ENCODE measurements around the gene IFITM10. TPM values are rescaled to one million over a fixed set of nuclear protein-coding genes. Genes with fewer than 3 reads are reported as not detected.

The IFITM10 gene
- total RNA-seq, 1 donor, result 0.43 TPM

GRCh38 chr11:1750840-1751530 lies 590 bp upstream of the IFITM10 start:
- no peak for DNase-seq (ENCODE audit: low read depth)

GRCh38 chr11:1749395-1750351 lies 722 bp downstream of the IFITM10 start:
- DNase-seq (ENCODE audit: low read depth), result peak; percentile 55
- no peak for TF ChIP-seq CTCF (IDR thresholded peaks at IDR 0.05; ENCODE audit: insufficient read depth, low read depth, low read length)
- no peak overlapping the region for H3K4me3 ChIP-seq (ENCODE audit: low read depth, low read length)

More at GRCh38 chr11:1750840-1751530, 590 bp upstream of the IFITM10 start:
- TF ChIP-seq CTCF (IDR thresholded peaks at IDR 0.05; ENCODE audit: insufficient read depth, low read depth, low read length), result no peak
- H3K4me3 ChIP-seq (ENCODE audit: low read depth, low read length), result no peak overlapping the region

- TF ChIP-seq CTCF (IDR thresholded peaks at IDR 0.05; ENCODE audit: insufficient read depth, low read depth, low read length), result no peak
- H3K4me3 ChIP-seq (ENCODE audit: low read depth, low read length), result no peak overlapping the region
- DNase-seq (ENCODE audit: low read depth), result no peak
Observed at GRCh38 chr11:1748636-1749394, 1.6 kb downstream of the IFITM10 start.

- TF ChIP-seq CTCF (IDR thresholded peaks at IDR 0.05; ENCODE audit: insufficient read depth, low read depth, low read length), result no peak
- no peak for DNase-seq (ENCODE audit: low read depth)
- H3K4me3 ChIP-seq (ENCODE audit: low read depth, low read length), result no peak overlapping the region
Observed at GRCh38 chr11:1747753-1748635, 2.4 kb downstream of the IFITM10 start.

GRCh38 chr11:1746956-1747752 lies 3.2 kb downstream of the IFITM10 start:
- no peak for TF ChIP-seq CTCF (IDR thresholded peaks at IDR 0.05; ENCODE audit: insufficient read depth, low read depth, low read length)
- H3K4me3 ChIP-seq (ENCODE audit: low read depth, low read length), result no peak overlapping the region
- DNase-seq (ENCODE audit: low read depth), result no peak
